SH-SY5Y (cell line): Measurements from ENCODE around the gene GABARAPL2.

Source experiments
- GATA2 ChIP-seq: IDR thresholded peaks from 2 replicates; pipeline ENCODE4 v1.6.1; 2011; ENCODE audit warnings: mild to moderate bottlenecking, low read depth, low read length
- GATA3 ChIP-seq: IDR thresholded peaks from 2 replicates; pipeline ENCODE4 v1.6.1; 2011; ENCODE audit warnings: low read depth, mild to moderate bottlenecking, low read length, moderate library complexity

DNA sequence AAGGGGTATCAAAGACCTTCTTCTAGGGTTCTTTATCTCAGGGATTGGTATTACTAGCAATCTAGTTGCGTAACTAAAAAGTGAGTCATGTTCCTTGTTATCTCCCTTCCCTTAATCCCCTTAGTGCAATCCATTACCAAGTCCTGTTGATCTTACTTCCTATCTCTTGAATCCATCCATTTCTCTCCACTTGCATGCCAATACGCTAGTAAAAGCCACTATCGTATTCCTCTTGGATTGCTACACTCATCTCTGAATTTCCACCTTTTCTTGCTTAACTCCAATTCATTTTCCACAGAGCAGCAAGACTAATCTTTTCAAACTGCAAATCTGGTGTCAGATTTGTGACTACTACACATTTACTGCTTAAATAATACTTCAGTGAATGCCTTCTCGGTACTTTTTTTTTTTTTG, 58.7 kb downstream of the GABARAPL2 start:
- no peak for TF ChIP-seq GATA2
- TF ChIP-seq GATA3, result no peak
